ENCODE data around the gene DNAJC11.
A peak's percentile ranks its signal among the peaks of the same experiment; 100 is the strongest.
"Not testable (repeated sequence)": the region's sequence is repeated elsewhere in the genome, so short reads cannot be mapped to it uniquely, and the experiment has no call there.

DNAJC11 gene

GRCh38 chr1:6651909-6652308, 49.7 kb downstream of the DNAJC11 start:
- no peak for DNase-seq

GRCh38 chr1:6648556-6648955, 53.1 kb downstream of the DNAJC11 start:
- no peak for DNase-seq

- no peak for DNase-seq
Measured at GRCh38 chr1:6646499-6647148, 55.0 kb downstream of the DNAJC11 start.

GRCh38 chr1:6645018-6645417, 56.6 kb downstream of the DNAJC11 start:
- no peak for DNase-seq

GRCh38 chr1:6640867-6641266, 60.7 kb downstream of the DNAJC11 start:
- not testable (repeated sequence) for DNase-seq

GRCh38 chr1:6638226-6638625, 63.4 kb downstream of the DNAJC11 start:
- DNase-seq, result no peak

- DNase-seq, result no peak
Measured at GRCh38 chr1:6637770-6638169, 63.8 kb downstream of the DNAJC11 start.

- DNase-seq, result not testable (repeated sequence)
Measured at GRCh38 chr1:6636778-6637177, 64.8 kb downstream of the DNAJC11 start.

- no peak for DNase-seq
Measured at GRCh38 chr1:6635910-6636760, 65.5 kb downstream of the DNAJC11 start.

GRCh38 chr1:6635161-6635909, 66.3 kb downstream of the DNAJC11 start:
- no peak for DNase-seq

GRCh38 chr1:6634371-6635052, 67.1 kb downstream of the DNAJC11 start:
- peak in 3 of 4 experiments; percentile 11 to 31 (median 26) for DNase-seq

- DNase-seq, result no peak
Measured at GRCh38 chr1:6632588-6633514, 68.8 kb downstream of the DNAJC11 start.

GRCh38 chr1:6631058-6631457, 70.6 kb downstream of the DNAJC11 start:
- DNase-seq, result no peak

- DNase-seq, result no peak
Measured at GRCh38 chr1:6630027-6630426, 71.6 kb downstream of the DNAJC11 start.

GRCh38 chr1:6628971-6629479, 72.6 kb downstream of the DNAJC11 start:
- no peak for DNase-seq

- no peak for DNase-seq
Measured at GRCh38 chr1:6627841-6628545, 73.6 kb downstream of the DNAJC11 start.

- no peak for DNase-seq
Measured at GRCh38 chr1:6627031-6627430, 74.6 kb downstream of the DNAJC11 start.

GRCh38 chr1:6625584-6626149, 75.9 kb downstream of the DNAJC11 start:
- DNase-seq, result no peak

- peak; percentile 71 to 86 (median 78) for DNase-seq
Measured at GRCh38 chr1:6624710-6625583, 76.7 kb downstream of the DNAJC11 start, which contains the start of gene THAP3. TSS of gene THAP3 (plus strand) at chr1:6624868. CDS start at chr1:6625219, 351 bp downstream.

All from activated naive CD4-positive, alpha-beta T cell (primary cell).